Liver (tissue), 9 donors: ENCODE data around the gene TEDC1. TPM values are rescaled to one million over a fixed set of nuclear protein-coding genes. Genes with fewer than 3 reads are reported as not detected.

Experiments used
- DNase-seq: peaks from one replicate; pipeline ENCODE4 v3.0.0-alpha.2; 2017; ENCODE audit warnings: low spot score
- H3K27ac ChIP-seq, 2 donors: one replicate each; pipeline ENCODE4 v1.7.0; 2013; ENCODE audit warnings: inconsistent platforms in 2 of 2, low read length in 2 of 2, control low read depth in 1 of 2, low read depth in 1 of 2, mild to moderate bottlenecking in 1 of 2
- H3K27me3 ChIP-seq, 4 donors: one replicate each; pipeline versions ENCODE4 v1.6.1 to v1.7.0; 2013; ENCODE audit warnings: low read length in 3 of 4, inconsistent platforms in 1 of 4, mild to moderate bottlenecking in 1 of 4, moderate library complexity in 1 of 4; ENCODE audit not compliant: control insufficient read depth in 4 of 4, insufficient read depth in 4 of 4
- H3K36me3 ChIP-seq, 4 donors: one replicate each; pipeline versions ENCODE4 v1.6.1 to v1.7.0; 2013; ENCODE audit warnings: low read length in 3 of 4, mild to moderate bottlenecking in 3 of 4, low read depth in 1 of 4, moderate library complexity in 1 of 4; ENCODE audit not compliant: control insufficient read depth in 4 of 4, insufficient read depth in 3 of 4
- H3K4me1 ChIP-seq, 4 donors: one replicate each; pipeline versions ENCODE4 v1.6.1 to v1.7.0; 2013; ENCODE audit warnings: low read length in 3 of 4, mild to moderate bottlenecking in 3 of 4, moderate library complexity in 1 of 4; ENCODE audit not compliant: control insufficient read depth in 4 of 4, insufficient read depth in 4 of 4
- H3K4me3 ChIP-seq, 3 donors: one replicate each; pipeline versions ENCODE4 v1.6.1 to v1.7.0; 2013; ENCODE audit warnings: low read length in 3 of 3, control low read depth in 1 of 3, low read depth in 1 of 3, mild to moderate bottlenecking in 1 of 3
- H3K9ac ChIP-seq, 2 donors: one replicate each; pipeline ENCODE4 v1.7.0; 2013; ENCODE audit warnings: low read length in 2 of 2, mild to moderate bottlenecking in 2 of 2, moderate library complexity in 2 of 2, control low read depth in 1 of 2, low read depth in 1 of 2
- H3K9me3 ChIP-seq, 4 donors: one replicate each; pipeline versions ENCODE4 v1.6.1 to v1.7.0; 2013; ENCODE audit warnings: low read length in 3 of 4; ENCODE audit not compliant: control insufficient read depth in 4 of 4
- ATF3 ChIP-seq: IDR thresholded peaks from 2 replicates; pipeline ENCODE4 v1.6.1; 2016; ENCODE audit warnings: antibody characterized with exemption
- EGR1 ChIP-seq, 2 donors: IDR thresholded peaks; 2 replicates each; pipeline ENCODE4 v1.6.1; 2016 to 2018; ENCODE audit warnings: antibody characterized with exemption in 2 of 2, low read depth in 2 of 2
- FOXA1 ChIP-seq: IDR thresholded peaks from 2 replicates; pipeline ENCODE4 v1.6.1; 2016; ENCODE audit warnings: antibody characterized with exemption
- FOXA2 ChIP-seq: IDR thresholded peaks from 2 replicates; pipeline ENCODE4 v1.6.1; 2016; ENCODE audit warnings: antibody characterized with exemption
- GABPA ChIP-seq, 2 donors: IDR thresholded peaks in 1 of 2; conservative IDR thresholded peaks in 1 of 2; 2 replicates each; pipeline ENCODE4 v1.6.1; 2016; ENCODE audit warnings: antibody characterized with exemption in 2 of 2, mild to moderate bottlenecking in 1 of 2, moderate library complexity in 1 of 2
- HNF4A ChIP-seq, 2 donors: conservative IDR thresholded peaks; 2 replicates each; pipeline ENCODE4 v1.6.1; 2016; ENCODE audit warnings: antibody characterized with exemption in 2 of 2, mild to moderate bottlenecking in 2 of 2
- HNF4G ChIP-seq: IDR thresholded peaks from 2 replicates; pipeline ENCODE4 v1.6.1; 2016; ENCODE audit warnings: antibody characterized with exemption
- JUND ChIP-seq, 2 donors: IDR thresholded peaks; 2 replicates each; pipeline ENCODE4 v1.6.1; 2016; ENCODE audit warnings: antibody characterized with exemption in 2 of 2
- NR2F2 ChIP-seq: IDR thresholded peaks from 2 replicates; pipeline ENCODE4 v1.6.1; 2016; ENCODE audit warnings: antibody characterized with exemption
- RAD21 ChIP-seq, 2 donors: IDR thresholded peaks; 2 replicates each; pipeline ENCODE4 v1.6.1; 2016; ENCODE audit warnings: antibody characterized with exemption in 2 of 2, mild to moderate bottlenecking in 2 of 2
- RXRA ChIP-seq, 2 donors: IDR thresholded peaks; 2 replicates each; pipeline ENCODE4 v1.6.1; 2017 to 2018; ENCODE audit warnings: antibody characterized with exemption in 2 of 2, mild to moderate bottlenecking in 1 of 2
- SP1 ChIP-seq: IDR thresholded peaks from 2 replicates; pipeline ENCODE4 v1.6.1; 2018; ENCODE audit warnings: antibody characterized with exemption, mild to moderate bottlenecking
- TAF1 ChIP-seq: conservative IDR thresholded peaks from 2 replicates; pipeline ENCODE4 v1.6.1; 2016; ENCODE audit warnings: antibody characterized with exemption, mild to moderate bottlenecking
- YY1 ChIP-seq: IDR thresholded peaks from 2 replicates; pipeline ENCODE4 v1.6.1; 2016; ENCODE audit warnings: antibody characterized with exemption, mild to moderate bottlenecking
- ZBTB33 ChIP-seq: IDR thresholded peaks from 2 replicates; pipeline ENCODE4 v1.6.1; 2016; ENCODE audit warnings: antibody characterized with exemption
- WGBS: extraction: QIAGEN DNeasy Blood & Tissue Kit; methylation state at CpG from one replicate; pipeline ENCODE4 v1.1.7; 2013; 5-methylcytosine and 5-hydroxymethylcytosine counted together
- polyA plus RNA-seq, 2 donors: library from polyadenylated mRNA; stranded (reverse) in 1 of 2; unstranded in 1 of 2; fragments of 200-250 nt in 1 of 2; fragments of >200 nt in 1 of 2; fragmentation: Nextera tagmentation in 1 of 2; extraction: Ambion mirVana in 1 of 2; gene quantifications; one replicate each; pipeline versions ENCODE4 v1.2.1 to v1.2.3, GENCODE V29; 2013 to 2015
- total RNA-seq, 2 donors: library from RNA; depleted of rRNA; stranded (reverse); fragments of >200 nt; gene quantifications; one replicate each; pipeline ENCODE4 v1.2.3, GENCODE V29; 2014
- TF ChIP-seq, protein P1 (sequence below): IDR thresholded peaks from 2 replicates; pipeline ENCODE4 v1.6.1; 2016; ENCODE audit warnings: antibody characterized with exemption
- TF ChIP-seq, protein P2 (sequence below): IDR thresholded peaks from 2 replicates; pipeline ENCODE4 v1.6.1; 2016; ENCODE audit warnings: antibody characterized with exemption, mild to moderate bottlenecking
- TF ChIP-seq, protein P3 (sequence below): fragments of 150-350 bp; IDR thresholded peaks from 2 replicates; pipeline ENCODE4 v1.5.1; 2017; ENCODE audit warnings: improper control_type of control experiment, low read depth, low read length; ENCODE audit not compliant: missing input control
- donor health status: healthy.
- donor health status: healthy.
- donor health status: healthy.
- donor health status: healthy.
- donor health status: healthy.

TEDC1 gene
- total and polyA plus RNA-seq, 4 donors, result 0.97 to 7.5 (median 3.2) TPM

- DNase-seq, result no peak
- Histone ChIP-seq H3K9me3 (no peaks in the 10 kb centered on the region), H3K4me1 (no peaks in the 10 kb centered on the region), H3K27ac (no peak overlapping the region), H3K9ac (no peak overlapping the region), H3K4me3 (no peak overlapping the region), H3K27me3 (no peaks in the 10 kb centered on the region), H3K36me3 (no peaks in the 10 kb centered on the region)
- no peak for TF ChIP-seq YY1
- no peak for TF ChIP-seq SP1
- TF ChIP-seq ZBTB33, result no peak
- no peak for TF ChIP-seq RAD21 (IDR thresholded peaks at IDR 0.05)
- TF ChIP-seq FOXA1, result no peak
- no peak for TF ChIP-seq GABPA (IDR thresholded peaks at IDR 0.05 in 1 of 2, conservative IDR thresholded peaks at IDR 0.05 in 1 of 2)
- TF ChIP-seq, protein P1, sequence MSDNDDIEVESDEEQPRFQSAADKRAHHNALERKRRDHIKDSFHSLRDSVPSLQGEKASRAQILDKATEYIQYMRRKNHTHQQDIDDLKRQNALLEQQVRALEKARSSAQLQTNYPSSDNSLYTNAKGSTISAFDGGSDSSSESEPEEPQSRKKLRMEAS, result no peak
- no peak for TF ChIP-seq ATF3
- TF ChIP-seq NR2F2, result no peak
- no peak for TF ChIP-seq JUND (IDR thresholded peaks at IDR 0.05)
- no peak for TF ChIP-seq HNF4A (conservative IDR thresholded peaks at IDR 0.05)
- TF ChIP-seq RXRA (IDR thresholded peaks at IDR 0.05), result no peak
- no peak for TF ChIP-seq HNF4G
- TF ChIP-seq, protein P2, sequence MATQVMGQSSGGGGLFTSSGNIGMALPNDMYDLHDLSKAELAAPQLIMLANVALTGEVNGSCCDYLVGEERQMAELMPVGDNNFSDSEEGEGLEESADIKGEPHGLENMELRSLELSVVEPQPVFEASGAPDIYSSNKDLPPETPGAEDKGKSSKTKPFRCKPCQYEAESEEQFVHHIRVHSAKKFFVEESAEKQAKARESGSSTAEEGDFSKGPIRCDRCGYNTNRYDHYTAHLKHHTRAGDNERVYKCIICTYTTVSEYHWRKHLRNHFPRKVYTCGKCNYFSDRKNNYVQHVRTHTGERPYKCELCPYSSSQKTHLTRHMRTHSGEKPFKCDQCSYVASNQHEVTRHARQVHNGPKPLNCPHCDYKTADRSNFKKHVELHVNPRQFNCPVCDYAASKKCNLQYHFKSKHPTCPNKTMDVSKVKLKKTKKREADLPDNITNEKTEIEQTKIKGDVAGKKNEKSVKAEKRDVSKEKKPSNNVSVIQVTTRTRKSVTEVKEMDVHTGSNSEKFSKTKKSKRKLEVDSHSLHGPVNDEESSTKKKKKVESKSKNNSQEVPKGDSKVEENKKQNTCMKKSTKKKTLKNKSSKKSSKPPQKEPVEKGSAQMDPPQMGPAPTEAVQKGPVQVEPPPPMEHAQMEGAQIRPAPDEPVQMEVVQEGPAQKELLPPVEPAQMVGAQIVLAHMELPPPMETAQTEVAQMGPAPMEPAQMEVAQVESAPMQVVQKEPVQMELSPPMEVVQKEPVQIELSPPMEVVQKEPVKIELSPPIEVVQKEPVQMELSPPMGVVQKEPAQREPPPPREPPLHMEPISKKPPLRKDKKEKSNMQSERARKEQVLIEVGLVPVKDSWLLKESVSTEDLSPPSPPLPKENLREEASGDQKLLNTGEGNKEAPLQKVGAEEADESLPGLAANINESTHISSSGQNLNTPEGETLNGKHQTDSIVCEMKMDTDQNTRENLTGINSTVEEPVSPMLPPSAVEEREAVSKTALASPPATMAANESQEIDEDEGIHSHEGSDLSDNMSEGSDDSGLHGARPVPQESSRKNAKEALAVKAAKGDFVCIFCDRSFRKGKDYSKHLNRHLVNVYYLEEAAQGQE, result no peak
- TF ChIP-seq, protein P3, sequence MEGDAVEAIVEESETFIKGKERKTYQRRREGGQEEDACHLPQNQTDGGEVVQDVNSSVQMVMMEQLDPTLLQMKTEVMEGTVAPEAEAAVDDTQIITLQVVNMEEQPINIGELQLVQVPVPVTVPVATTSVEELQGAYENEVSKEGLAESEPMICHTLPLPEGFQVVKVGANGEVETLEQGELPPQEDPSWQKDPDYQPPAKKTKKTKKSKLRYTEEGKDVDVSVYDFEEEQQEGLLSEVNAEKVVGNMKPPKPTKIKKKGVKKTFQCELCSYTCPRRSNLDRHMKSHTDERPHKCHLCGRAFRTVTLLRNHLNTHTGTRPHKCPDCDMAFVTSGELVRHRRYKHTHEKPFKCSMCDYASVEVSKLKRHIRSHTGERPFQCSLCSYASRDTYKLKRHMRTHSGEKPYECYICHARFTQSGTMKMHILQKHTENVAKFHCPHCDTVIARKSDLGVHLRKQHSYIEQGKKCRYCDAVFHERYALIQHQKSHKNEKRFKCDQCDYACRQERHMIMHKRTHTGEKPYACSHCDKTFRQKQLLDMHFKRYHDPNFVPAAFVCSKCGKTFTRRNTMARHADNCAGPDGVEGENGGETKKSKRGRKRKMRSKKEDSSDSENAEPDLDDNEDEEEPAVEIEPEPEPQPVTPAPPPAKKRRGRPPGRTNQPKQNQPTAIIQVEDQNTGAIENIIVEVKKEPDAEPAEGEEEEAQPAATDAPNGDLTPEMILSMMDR, result no peak
- no peak for TF ChIP-seq EGR1 (IDR thresholded peaks at IDR 0.05; ENCODE audit: low read depth in 2 of 2)
- no peak for TF ChIP-seq FOXA2
- TF ChIP-seq TAF1, result no peak
- 86% methylated on average over 16 of the region's 16 CpGs for WGBS
Observed at GRCh38 chr14:105508069-105508468, 17.0 kb downstream of the TEDC1 start.
